H9 (cell line): Measurements from ENCODE around the gene FAM209A. TPM values are rescaled to one million over a fixed set of nuclear protein-coding genes. Genes with fewer than 3 reads are reported as not detected.

Experiments
- DNase-seq: peaks from one replicate; pipeline ENCODE4 v3.0.0-alpha.2; 2017
- H2AFZ ChIP-seq: one replicate; pipeline ENCODE4 v1.6.1; 2013; ENCODE audit warnings: mild to moderate bottlenecking, low read length, control low read depth, moderate library complexity
- H2AK5ac ChIP-seq: 2 replicates; pipeline ENCODE4 v1.6.1; 2013; ENCODE audit warnings: low read length, control low read depth, mixed read lengths; ENCODE audit not compliant: insufficient read length
- H2BK120ac ChIP-seq: one replicate; pipeline ENCODE4 v1.6.1; 2013; ENCODE audit warnings: low read depth, mild to moderate bottlenecking, low read length, control low read depth, inconsistent platforms; ENCODE audit not compliant: poor library complexity, severe bottlenecking
- H2BK12ac ChIP-seq: 2 replicates; pipeline ENCODE4 v1.6.1; 2013; ENCODE audit warnings: low read length, control low read depth, mixed read lengths, low read depth; ENCODE audit not compliant: insufficient read length
- H2BK15ac ChIP-seq: 2 replicates; pipeline ENCODE4 v1.6.1; 2013; ENCODE audit warnings: low read depth, low read length, control low read depth
- H2BK20ac ChIP-seq: one replicate; pipeline ENCODE4 v1.6.1; 2013; ENCODE audit warnings: low read depth, mild to moderate bottlenecking, low read length, control low read depth, inconsistent platforms; ENCODE audit not compliant: poor library complexity, severe bottlenecking
- H2BK5ac ChIP-seq: 2 replicates; pipeline ENCODE4 v1.6.1; 2013; ENCODE audit warnings: low read length, control low read depth, mixed read lengths; ENCODE audit not compliant: insufficient read length
- H3K14ac ChIP-seq: 2 replicates; pipeline ENCODE4 v1.6.1; 2013; ENCODE audit warnings: low read length, control low read depth; ENCODE audit not compliant: insufficient read depth
- H3K18ac ChIP-seq: 2 replicates; pipeline ENCODE4 v1.6.1; 2013; ENCODE audit warnings: low read depth, mild to moderate bottlenecking, mixed read lengths, low read length, control low read depth; ENCODE audit not compliant: insufficient read length
- H3K23ac ChIP-seq: 2 replicates; pipeline ENCODE4 v1.6.1; 2013; ENCODE audit warnings: low read length, control low read depth, mixed read lengths, low read depth; ENCODE audit not compliant: insufficient read length
- H3K23me2 ChIP-seq: 2 replicates; pipeline ENCODE4 v1.6.1; 2013; ENCODE audit warnings: low read depth, mild to moderate bottlenecking, mixed read lengths, low read length, control low read depth; ENCODE audit not compliant: insufficient read length, poor library complexity, severe bottlenecking
- H3K27ac ChIP-seq: 2 replicates; pipeline ENCODE4 v1.5.1; 2013; ENCODE audit warnings: low read length, control low read depth, mixed read lengths, low read depth; ENCODE audit not compliant: insufficient read length
- H3K27me3 ChIP-seq: 2 replicates; pipeline ENCODE4 v1.6.1; 2013; ENCODE audit warnings: low read length, control low read depth, inconsistent platforms; ENCODE audit not compliant: insufficient read depth
- H3K4ac ChIP-seq: 2 replicates; pipeline ENCODE4 v1.6.1; 2013; ENCODE audit warnings: low read depth, mild to moderate bottlenecking, control low read depth, inconsistent platforms, low read length, moderate library complexity
- H3K4me1 ChIP-seq: 2 replicates; pipeline ENCODE4 v1.6.1; 2013; ENCODE audit warnings: low read length, control low read depth, inconsistent platforms; ENCODE audit not compliant: insufficient read depth
- H3K4me2 ChIP-seq: 2 replicates; pipeline ENCODE4 v1.6.1; 2013; ENCODE audit warnings: low read length, control low read depth, mixed read lengths; ENCODE audit not compliant: insufficient read length, insufficient read depth
- H3K56ac ChIP-seq: 2 replicates; pipeline ENCODE4 v1.6.1; 2013; ENCODE audit warnings: low read depth, mild to moderate bottlenecking, mixed read lengths, low read length, control low read depth; ENCODE audit not compliant: insufficient read length
- H3K79me1 ChIP-seq: 2 replicates; pipeline ENCODE4 v1.6.1; 2013; ENCODE audit warnings: low read depth, mild to moderate bottlenecking, moderate library complexity, low read length, control low read depth, inconsistent platforms; ENCODE audit not compliant: insufficient read depth, poor library complexity, severe bottlenecking
- H3K79me2 ChIP-seq: 2 replicates; pipeline ENCODE4 v1.6.1; 2013; ENCODE audit warnings: low read length, control low read depth, inconsistent platforms; ENCODE audit not compliant: insufficient read depth
- H3K9ac ChIP-seq: 2 replicates; pipeline ENCODE4 v1.6.1; 2013; ENCODE audit warnings: low read length, control low read depth, mixed read lengths; ENCODE audit not compliant: insufficient read length; ENCODE audit errors: extremely low read depth
- H3K9me3 ChIP-seq: one replicate; pipeline ENCODE4 v1.6.1; 2013; ENCODE audit warnings: low read depth, low read length, inconsistent platforms; ENCODE audit not compliant: control insufficient read depth
- H3T11ph ChIP-seq: one replicate; pipeline ENCODE4 v1.6.1; 2013; ENCODE audit warnings: mild to moderate bottlenecking, low read length, control low read depth, inconsistent platforms
- H4K20me1 ChIP-seq: one replicate; pipeline ENCODE4 v1.6.1; 2013; ENCODE audit not compliant: control insufficient read depth, insufficient read length, insufficient read depth
- H4K5ac ChIP-seq: 2 replicates; pipeline ENCODE4 v1.6.1; 2013; ENCODE audit warnings: low read depth, mild to moderate bottlenecking, mixed read lengths, low read length, control low read depth; ENCODE audit not compliant: insufficient read length
- H4K8ac ChIP-seq: replicated peaks from 2 replicates; pipeline ENCODE4 v1.6.1; 2013; ENCODE audit warnings: low read length, control low read depth, mixed read lengths, low read depth; ENCODE audit not compliant: insufficient read length
- H4K91ac ChIP-seq: 2 replicates; pipeline ENCODE4 v1.6.1; 2013; ENCODE audit warnings: low read depth, mild to moderate bottlenecking, moderate library complexity, mixed read lengths, low read length, control low read depth; ENCODE audit not compliant: insufficient read length
- H3K27ac Mint-ChIP-seq, 3 experiments: 2 replicates in 2 of 3; 3 replicates in 1 of 3; pipeline ENCODE4 v1.8.0; 2020 to 2021; ENCODE audit warnings: mixed read lengths in 3 of 3, mild to moderate bottlenecking in 1 of 3, moderate library complexity in 1 of 3
- H3K27me3 Mint-ChIP-seq: 2 replicates; pipeline ENCODE4 v1.8.0; 2021; ENCODE audit warnings: low read depth, mild to moderate bottlenecking, moderate library complexity, mixed read lengths
- H3K36me3 Mint-ChIP-seq, 3 experiments: 2 replicates in 2 of 3; 3 replicates in 1 of 3; pipeline ENCODE4 v1.8.0; 2020 to 2021; ENCODE audit warnings: low read depth in 3 of 3, mixed read lengths in 3 of 3; ENCODE audit not compliant: insufficient read depth in 1 of 3
- H3K4me1 Mint-ChIP-seq, 2 experiments: 2 replicates each; pipeline ENCODE4 v1.8.0; 2020; ENCODE audit warnings: mixed read lengths in 2 of 2
- H3K4me3 Mint-ChIP-seq, 2 experiments: 2 replicates in 1 of 2; 3 replicates in 1 of 2; pipeline ENCODE4 v1.8.0; 2020 to 2021; ENCODE audit warnings: mild to moderate bottlenecking in 2 of 2, mixed read lengths in 2 of 2, moderate library complexity in 1 of 2
- H3K9me3 Mint-ChIP-seq, 2 experiments: 2 replicates in 1 of 2; 3 replicates in 1 of 2; pipeline ENCODE4 v1.8.0; 2020; ENCODE audit warnings: mild to moderate bottlenecking in 2 of 2, mixed read lengths in 2 of 2, moderate library complexity in 1 of 2
- WGBS: extraction: QIAGEN DNeasy Blood & Tissue Kit; methylation state at CpG from one replicate; pipeline ENCODE4 v1.1.7; 2013; ENCODE audit warnings: missing lambda C conversion rate, low lambda C conversion rate, mixed read lengths; ENCODE audit not compliant: insufficient read length; ENCODE audit errors: extremely low coverage; 5-methylcytosine and 5-hydroxymethylcytosine counted together
- total RNA-seq: library from RNA; stranded (reverse); gene quantifications from 2 replicates; pipeline ENCODE4 v1.2.1, GENCODE V29; 2021
- TF ChIP-seq, protein P1 (sequence below): fragments of 200-600 bp; sonication (generic); conservative IDR thresholded peaks from 3 replicates; pipeline ENCODE4 v1.8.0; 2021; ENCODE audit warnings: antibody characterized with exemption, mild to moderate bottlenecking

FAM209A gene
- total RNA-seq, 1 experiment from 2014 or later = not detected

DNA sequence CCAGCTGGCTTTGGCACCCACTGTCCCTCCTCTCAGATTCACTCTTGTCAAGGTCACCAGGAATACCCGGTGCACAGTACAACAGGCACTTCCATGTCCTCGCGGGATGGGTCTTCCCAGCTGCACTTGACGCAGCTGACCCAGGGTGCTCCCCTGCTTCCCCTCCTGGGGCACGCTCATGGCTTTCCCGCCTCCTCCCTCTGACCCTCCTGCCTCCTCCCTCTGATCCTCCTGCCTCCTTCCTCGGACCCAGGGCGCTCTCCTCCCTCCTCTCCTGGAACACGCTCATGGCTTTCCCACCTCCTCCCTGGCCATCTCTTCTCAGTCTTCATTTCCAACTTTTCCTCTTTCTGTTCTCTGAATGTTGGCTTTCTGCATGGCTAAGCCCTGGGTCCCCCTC lies 50.6 kb downstream of the FAM209A start:
- Histone ChIP-seq H3K9me3 (no peaks in the 10 kb centered on the region), H4K8ac (no peak overlapping the region), H3K56ac (no peak overlapping the region), H2BK20ac (no peak overlapping the region), H2BK12ac (no peak overlapping the region), H3T11ph (no peak overlapping the region), H4K5ac (no peak overlapping the region), H3K79me1 (no peaks in the 10 kb centered on the region), H3K79me2 (no peaks in the 10 kb centered on the region), H4K91ac (no peak overlapping the region), H2AFZ (no peak overlapping the region), H2BK120ac (no peak overlapping the region), H3K27me3 (no peaks in the 10 kb centered on the region), H3K14ac (no peak overlapping the region), H3K9ac (no peak overlapping the region), H3K4ac (no peak overlapping the region), H2BK5ac (no peak overlapping the region), H2BK15ac (no peak overlapping the region), H2AK5ac (no peak overlapping the region), H3K18ac (no peak overlapping the region), H3K23me2 (no peaks in the 10 kb centered on the region), H3K4me2 (no peak overlapping the region), H3K27ac (no peak overlapping the region), H3K23ac (no peak overlapping the region), H3K4me1 (no peaks in the 10 kb centered on the region), H4K20me1 (no peaks in the 10 kb centered on the region)
- Mint-ChIP-seq H3K27ac (no peak overlapping the region; a peak in 1 of 7 replicates), H3K9me3 (peaks cover 0 to under 1% of the 10 kb centered on the region in 2 experiments; a peak in 2 of 5 replicates), H3K27me3 (peaks cover 2% of the 10 kb centered on the region; the same call in 1 of the 2 replicates), H3K4me3 (no peak overlapping the region; a peak in 1 of 5 replicates), H3K36me3 (no peaks in the 10 kb centered on the region), H3K4me1 (peaks cover 11 to 12% of the 10 kb centered on the region in 2 experiments; a peak in 3 of 4 replicates)
- WGBS = no CpG with 5 or more reads among the region's 9 CpGs
- TF ChIP-seq, protein P1, sequence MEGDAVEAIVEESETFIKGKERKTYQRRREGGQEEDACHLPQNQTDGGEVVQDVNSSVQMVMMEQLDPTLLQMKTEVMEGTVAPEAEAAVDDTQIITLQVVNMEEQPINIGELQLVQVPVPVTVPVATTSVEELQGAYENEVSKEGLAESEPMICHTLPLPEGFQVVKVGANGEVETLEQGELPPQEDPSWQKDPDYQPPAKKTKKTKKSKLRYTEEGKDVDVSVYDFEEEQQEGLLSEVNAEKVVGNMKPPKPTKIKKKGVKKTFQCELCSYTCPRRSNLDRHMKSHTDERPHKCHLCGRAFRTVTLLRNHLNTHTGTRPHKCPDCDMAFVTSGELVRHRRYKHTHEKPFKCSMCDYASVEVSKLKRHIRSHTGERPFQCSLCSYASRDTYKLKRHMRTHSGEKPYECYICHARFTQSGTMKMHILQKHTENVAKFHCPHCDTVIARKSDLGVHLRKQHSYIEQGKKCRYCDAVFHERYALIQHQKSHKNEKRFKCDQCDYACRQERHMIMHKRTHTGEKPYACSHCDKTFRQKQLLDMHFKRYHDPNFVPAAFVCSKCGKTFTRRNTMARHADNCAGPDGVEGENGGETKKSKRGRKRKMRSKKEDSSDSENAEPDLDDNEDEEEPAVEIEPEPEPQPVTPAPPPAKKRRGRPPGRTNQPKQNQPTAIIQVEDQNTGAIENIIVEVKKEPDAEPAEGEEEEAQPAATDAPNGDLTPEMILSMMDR = no peak
- no peak for DNase-seq

Other genes starting within 250 kb of the FAM209A start
- gene FAM210B, start 165.8 kb upstream of the FAM209A start, total RNA-seq = 24.2 and 25.4 TPM in 2 replicates
- gene AURKA, start 132.5 kb upstream of the FAM209A start, total RNA-seq = 81.9 and 86.8 TPM in 2 replicates
- 71.7 and 72.9 TPM in 2 replicates for gene CSTF1, start 132.1 kb upstream of the FAM209A start, total RNA-seq
- not detected in 2 replicates for gene CASS4, start 112.5 kb upstream of the FAM209A start, total RNA-seq
- 57.2 and 62.6 TPM in 2 replicates for gene RTF2, start 56.1 kb upstream of the FAM209A start, total RNA-seq
- 0.33 and 0.92 TPM in 2 replicates for gene FAM209B, start 8.5 kb downstream of the FAM209A start, total RNA-seq
- 22.5 and 24.3 TPM in 2 replicates for gene TFAP2C, start 104.6 kb downstream of the FAM209A start, total RNA-seq